ENCODE results near the gene PITX2. TPM values are rescaled to one million over a fixed set of nuclear protein-coding genes. Genes with fewer than 3 reads are reported as not detected.
A peak's percentile ranks its signal among the peaks of the same experiment; 100 is the strongest.

The PITX2 gene
- total and polyA plus RNA-seq, 2 of the 8 experiments (the other 6 are each of a cell fraction or from before 2014, with no cell fraction given), result 0.09 to 0.67 TPM

DNA sequence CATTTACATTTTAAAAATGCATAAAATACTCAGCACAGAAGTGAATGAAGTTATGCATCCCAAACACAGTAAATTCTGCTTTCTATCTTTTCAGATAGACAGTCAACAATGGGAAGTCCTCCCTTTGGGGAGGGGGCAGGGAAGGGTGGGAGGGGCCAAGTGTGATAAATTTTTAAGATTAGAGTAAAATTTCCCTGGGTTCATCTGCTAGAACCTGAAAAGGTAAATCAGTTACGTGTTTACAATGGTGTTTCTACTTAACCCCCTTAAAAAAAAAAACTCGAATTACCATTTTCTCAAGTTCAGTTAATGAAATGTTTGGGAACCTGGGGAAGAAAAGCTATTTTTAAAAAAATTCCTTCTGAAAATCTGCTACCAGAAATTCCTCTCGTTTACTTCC is 9.1 kb downstream of the PITX2 start:
- no peak overlapping the region for H3K27ac ChIP-seq (ENCODE audit: low read depth, low read length)
- no peak for TF ChIP-seq SP2 (IDR thresholded peaks at IDR 0.05; ENCODE audit: low read length)
- TF ChIP-seq GTF2F1 (IDR thresholded peaks at IDR 0.05; ENCODE audit: borderline replicate concordance, low read depth, low read length), result no peak
- TF ChIP-seq KDM5A (IDR thresholded peaks at IDR 0.05; ENCODE audit: low read length), result no peak
- no peak for TF ChIP-seq SIX5 (IDR thresholded peaks at IDR 0.05; ENCODE audit: low read depth, low read length)
- TF ChIP-seq, protein P1, sequence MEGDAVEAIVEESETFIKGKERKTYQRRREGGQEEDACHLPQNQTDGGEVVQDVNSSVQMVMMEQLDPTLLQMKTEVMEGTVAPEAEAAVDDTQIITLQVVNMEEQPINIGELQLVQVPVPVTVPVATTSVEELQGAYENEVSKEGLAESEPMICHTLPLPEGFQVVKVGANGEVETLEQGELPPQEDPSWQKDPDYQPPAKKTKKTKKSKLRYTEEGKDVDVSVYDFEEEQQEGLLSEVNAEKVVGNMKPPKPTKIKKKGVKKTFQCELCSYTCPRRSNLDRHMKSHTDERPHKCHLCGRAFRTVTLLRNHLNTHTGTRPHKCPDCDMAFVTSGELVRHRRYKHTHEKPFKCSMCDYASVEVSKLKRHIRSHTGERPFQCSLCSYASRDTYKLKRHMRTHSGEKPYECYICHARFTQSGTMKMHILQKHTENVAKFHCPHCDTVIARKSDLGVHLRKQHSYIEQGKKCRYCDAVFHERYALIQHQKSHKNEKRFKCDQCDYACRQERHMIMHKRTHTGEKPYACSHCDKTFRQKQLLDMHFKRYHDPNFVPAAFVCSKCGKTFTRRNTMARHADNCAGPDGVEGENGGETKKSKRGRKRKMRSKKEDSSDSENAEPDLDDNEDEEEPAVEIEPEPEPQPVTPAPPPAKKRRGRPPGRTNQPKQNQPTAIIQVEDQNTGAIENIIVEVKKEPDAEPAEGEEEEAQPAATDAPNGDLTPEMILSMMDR (IDR thresholded peaks at IDR 0.05; ENCODE audit: control extremely low read depth in 1 of 3, insufficient read depth in 1 of 3, low read depth in 1 of 3, low read length in 3 of 3), result no peak
- TF ChIP-seq CTBP2 (IDR thresholded peaks at IDR 0.05; ENCODE audit: borderline replicate concordance, insufficient read depth, insufficient read length, low read length), result no peak
- TF ChIP-seq TEAD4 (IDR thresholded peaks at IDR 0.05; ENCODE audit: low read depth, low read length), result no peak
- TF ChIP-seq SP1 (IDR thresholded peaks at IDR 0.05; ENCODE audit: low read depth, low read length), result no peak
- no peak for TF ChIP-seq EZH2 (IDR thresholded peaks at IDR 0.05; ENCODE audit: low read depth, low read length, severe bottlenecking)
- TF ChIP-seq CEBPB (IDR thresholded peaks at IDR 0.05; ENCODE audit: low read depth, low read length), result no peak
- no peak for TF ChIP-seq RFX5 (IDR thresholded peaks at IDR 0.05; ENCODE audit: borderline replicate concordance, low read depth, low read length)
- no peak for TF ChIP-seq KDM1A (IDR thresholded peaks at IDR 0.05; ENCODE audit: borderline replicate concordance, low read length)

More for the DNA sequence above, 9.1 kb downstream of the PITX2 start:
- ChIA-PET CTCF (ENCODE audit: partially characterized antibody) (interaction anchor here (0.7 to 1.5 kb wide), 2 partner anchors 15 to 697 kb away, joined by 4 to 5 read pairs; no protein-coding TSS in a partner anchor), POLR2A (ENCODE audit: partially characterized antibody) (interaction anchor here (3.5 kb wide), 1 partner anchor 26 kb away, joined by 13 read pairs; no protein-coding TSS in a partner anchor)
- Histone ChIP-seq H2BK12ac (ENCODE audit: low read depth, low read length) (no peak overlapping the region), H3K36me3 (ENCODE audit: control insufficient read depth in 2 of 4, insufficient read depth in 4 of 4, low read length in 3 of 4) (no peaks in the 10 kb centered on the region), H2AFZ (ENCODE audit: low read length) (no peak overlapping the region), H4K20me1 (replicated peaks in 1 of 2; ENCODE audit: control insufficient read depth in 1 of 2, insufficient read depth in 2 of 2, low read length in 2 of 2) (peaks cover 0 to 23% of the 10 kb centered on the region in 2 experiments), H3K79me1 (ENCODE audit: low read depth, low read length) (no peaks in the 10 kb centered on the region), H2BK15ac (ENCODE audit: low read length) (no peak overlapping the region), H3K79me2 (ENCODE audit: control insufficient read depth in 1 of 2, insufficient read depth in 2 of 2, low read length in 2 of 2) (no peaks in the 10 kb centered on the region), H4K5ac (ENCODE audit: insufficient read length, low read depth, low read length) (no peak overlapping the region), H3K56ac (replicated peaks; ENCODE audit: insufficient read length, low read depth, low read length) (no peak overlapping the region), H3K4me3 (ENCODE audit: extremely low read depth in 1 of 4, insufficient read depth in 2 of 4, low read depth in 3 of 4, low read length in 4 of 4) (peak overlapping the region in 1 of 4 experiments; percentile 59; a peak in 2 of 8 replicates), H4K8ac (ENCODE audit: extremely low read depth, insufficient read depth, low read length) (no peak overlapping the region), H2BK5ac (ENCODE audit: low read depth, low read length) (no peak overlapping the region), H3K4me1 (replicated peaks in 1 of 4; ENCODE audit: control insufficient read depth in 3 of 4, insufficient read depth in 4 of 4, low read length in 3 of 4) (peaks cover 4 to 39% (median 18%) of the 10 kb centered on the region in 4 experiments), H3K14ac (ENCODE audit: insufficient read length) (no peak overlapping the region), H3K23me2 (ENCODE audit: low read depth, low read length) (peaks cover 12% of the 10 kb centered on the region; the same call in 1 of the 2 replicates), H3K9me3 (ENCODE audit: insufficient read depth in 2 of 2, low read depth in 1 of 2, low read length in 1 of 2) (no peaks in the 10 kb centered on the region), H4K91ac (replicated peaks; ENCODE audit: insufficient read length, low read length) (no peak overlapping the region), H3K4ac (replicated peaks; ENCODE audit: insufficient read length, low read depth, low read length) (no peak overlapping the region), H3K27me3 (replicated peaks in 1 of 4; ENCODE audit: control insufficient read depth in 3 of 4, extremely low read depth in 1 of 4, insufficient read depth in 3 of 4, low read length in 3 of 4) (peaks cover 66 to 100% (median 92%) of the 10 kb centered on the region in 4 experiments), H2BK120ac (replicated peaks; ENCODE audit: low read depth, low read length) (no peak overlapping the region), H2BK20ac (ENCODE audit: low read length) (no peak overlapping the region), H2AK5ac (ENCODE audit: low read depth, low read length) (no peak overlapping the region), H3K4me2 (ENCODE audit: insufficient read depth in 1 of 2, low read depth in 2 of 2, low read length in 2 of 2) (peak overlapping the region; percentile 80 to 91; a peak in 2 of 4 replicates), H3K23ac (ENCODE audit: insufficient read length) (no peak overlapping the region), H3K18ac (ENCODE audit: extremely low read depth, low read length) (no peak overlapping the region), H3K9ac (replicated peaks in 1 of 4; ENCODE audit: extremely low read depth in 1 of 4, low read depth in 3 of 4, low read length in 3 of 4) (no peak overlapping the region)
- DNase-seq (ENCODE audit: low read depth in 1 of 2, low spot score in 2 of 2) (no peak), FAIRE-seq (no peak)
- WGBS, 2 experiments (ENCODE audit: extremely low coverage in 1 of 2, insufficient coverage in 1 of 2, insufficient read length in 1 of 2, insufficient replicate concordance in 2 of 2, low coverage in 1 of 2, low lambda C conversion rate in 2 of 2, missing lambda C conversion rate in 1 of 2), result 3% methylated on average over 3 of the region's 3 CpGs; no CpG with 5 or more reads in 1 of the 2 experiments
